Airway epithelial cell (primary cell): ENCODE data around the gene NXPE2. TPM values are rescaled to one million over a fixed set of nuclear protein-coding genes. Genes with fewer than 3 reads are reported as not detected.

Experiments used
- total RNA-seq: library from RNA; depleted of rRNA; stranded (reverse); fragments of >200 nt; gene quantifications from 2 replicates; pipeline ENCODE4 v1.2.3, GENCODE V29; 2015

Gene NXPE2
- total RNA-seq: not detected in 2 replicates

DNA sequence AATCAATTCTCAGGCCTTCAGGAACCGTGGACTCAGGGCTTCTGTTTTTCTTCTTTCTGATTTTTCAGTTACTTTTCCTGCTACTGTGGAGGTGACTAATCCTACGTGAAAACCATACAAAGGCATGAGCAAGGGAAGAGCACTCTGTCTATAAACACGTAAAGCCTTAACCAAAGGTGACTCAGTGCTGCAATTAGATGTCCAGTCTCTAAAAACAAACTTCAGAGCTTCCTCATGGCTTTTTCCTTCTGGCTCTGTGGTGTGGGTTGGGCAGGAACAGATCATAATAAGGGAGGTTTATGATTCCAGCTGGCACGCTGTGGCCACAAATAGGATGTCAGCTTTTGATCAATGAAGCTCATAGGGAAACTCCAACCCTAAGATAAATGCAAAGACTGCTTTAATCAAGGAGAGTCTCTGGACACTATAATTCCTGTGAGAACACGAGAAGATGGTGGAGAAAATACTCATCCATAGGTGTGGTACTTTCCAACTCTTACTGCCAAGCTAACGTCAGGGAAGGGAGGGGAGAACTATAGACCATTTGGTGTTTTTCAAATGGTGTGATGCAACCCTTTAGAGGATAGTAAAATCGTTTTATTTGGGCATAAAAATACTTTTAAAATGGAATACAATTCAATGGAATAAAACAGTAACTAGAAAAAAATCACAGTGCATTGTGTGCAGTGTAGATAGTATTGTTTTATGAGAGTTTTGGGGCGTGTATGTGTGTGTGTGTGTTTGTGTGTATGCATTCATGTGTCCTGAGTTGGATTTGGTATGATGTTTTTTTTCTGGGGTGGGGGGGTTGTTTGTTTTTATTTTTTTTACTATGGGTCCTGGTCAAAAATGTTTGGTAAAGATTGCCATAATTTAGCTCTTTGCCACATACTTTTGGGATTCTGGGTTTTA is at the start of gene NXPE2:
Gene NXPE2, plus strand, starts transcription at position 403 of the 912 bp plus-strand sequence. Its CDS starts 49 bp downstream, at position 452.

Other genes starting within 250 kb of the NXPE2 start
- gene REXO2, start 239.1 kb upstream of the NXPE2 start, total RNA-seq: 151 and 165 TPM in 2 replicates
- not detected in 2 replicates for gene NXPE1, start 118.6 kb upstream of the NXPE2 start, total RNA-seq
- gene NXPE4, start 82.7 kb upstream of the NXPE2 start, total RNA-seq: not detected in 2 replicates